ENCODE results near the gene CPB2. TPM values are rescaled to one million over a fixed set of nuclear protein-coding genes. Genes with fewer than 3 reads are reported as not detected.

Gene CPB2
- total RNA-seq, 1 donor from 2014 or later = not detected

DNA sequence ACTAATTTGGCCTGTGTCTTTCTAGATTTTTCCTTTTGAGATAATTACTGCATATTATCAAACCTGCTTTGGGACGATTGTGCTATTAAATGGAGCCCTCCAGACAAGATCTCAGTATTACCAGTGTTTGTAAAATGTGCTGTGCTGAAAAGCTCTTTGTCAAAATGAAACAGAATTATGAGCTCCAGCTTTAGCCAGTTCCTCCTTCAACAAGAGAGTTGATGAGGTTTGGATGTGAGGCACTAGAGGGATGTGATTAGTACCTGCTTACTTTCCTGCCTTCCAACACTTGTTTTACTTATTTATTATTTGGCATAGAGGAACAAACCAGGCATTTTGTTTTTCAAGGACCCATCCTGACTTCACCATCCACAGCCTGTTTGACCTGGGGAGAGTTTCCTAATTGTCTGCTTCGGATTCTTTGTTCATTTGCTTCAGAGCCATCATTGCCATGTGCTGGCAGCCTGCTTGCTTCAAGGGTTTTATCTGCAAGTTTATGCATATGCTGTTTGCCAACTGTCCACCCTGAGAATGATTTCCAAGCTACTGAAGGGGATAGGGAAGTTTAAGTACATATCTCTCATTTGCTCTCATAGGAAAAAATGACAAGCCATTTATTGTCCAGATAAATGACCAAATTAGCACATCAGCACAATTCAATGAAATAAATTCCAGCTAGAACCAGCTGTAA lies 32.9 kb upstream of the CPB2 start:
- no peaks in the 10 kb centered on the region for H3K27me3 ChIP-seq
- H3K4me1 ChIP-seq = no peaks in the 10 kb centered on the region
- no peaks in the 10 kb centered on the region for H3K36me3 ChIP-seq
- TF ChIP-seq, protein P1, sequence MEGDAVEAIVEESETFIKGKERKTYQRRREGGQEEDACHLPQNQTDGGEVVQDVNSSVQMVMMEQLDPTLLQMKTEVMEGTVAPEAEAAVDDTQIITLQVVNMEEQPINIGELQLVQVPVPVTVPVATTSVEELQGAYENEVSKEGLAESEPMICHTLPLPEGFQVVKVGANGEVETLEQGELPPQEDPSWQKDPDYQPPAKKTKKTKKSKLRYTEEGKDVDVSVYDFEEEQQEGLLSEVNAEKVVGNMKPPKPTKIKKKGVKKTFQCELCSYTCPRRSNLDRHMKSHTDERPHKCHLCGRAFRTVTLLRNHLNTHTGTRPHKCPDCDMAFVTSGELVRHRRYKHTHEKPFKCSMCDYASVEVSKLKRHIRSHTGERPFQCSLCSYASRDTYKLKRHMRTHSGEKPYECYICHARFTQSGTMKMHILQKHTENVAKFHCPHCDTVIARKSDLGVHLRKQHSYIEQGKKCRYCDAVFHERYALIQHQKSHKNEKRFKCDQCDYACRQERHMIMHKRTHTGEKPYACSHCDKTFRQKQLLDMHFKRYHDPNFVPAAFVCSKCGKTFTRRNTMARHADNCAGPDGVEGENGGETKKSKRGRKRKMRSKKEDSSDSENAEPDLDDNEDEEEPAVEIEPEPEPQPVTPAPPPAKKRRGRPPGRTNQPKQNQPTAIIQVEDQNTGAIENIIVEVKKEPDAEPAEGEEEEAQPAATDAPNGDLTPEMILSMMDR (IDR thresholded peaks at IDR 0.05) = no peak
- no peak overlapping the region for H3K27ac ChIP-seq
- intact Hi-C loops (cut with DNase I) = no loop called here
- H3K9me3 ChIP-seq = no peaks in the 10 kb centered on the region
- no peak for DNase-seq (ENCODE audit: low spot score in 2 of 2)
- H3K4me3 ChIP-seq = no peak overlapping the region

DNA sequence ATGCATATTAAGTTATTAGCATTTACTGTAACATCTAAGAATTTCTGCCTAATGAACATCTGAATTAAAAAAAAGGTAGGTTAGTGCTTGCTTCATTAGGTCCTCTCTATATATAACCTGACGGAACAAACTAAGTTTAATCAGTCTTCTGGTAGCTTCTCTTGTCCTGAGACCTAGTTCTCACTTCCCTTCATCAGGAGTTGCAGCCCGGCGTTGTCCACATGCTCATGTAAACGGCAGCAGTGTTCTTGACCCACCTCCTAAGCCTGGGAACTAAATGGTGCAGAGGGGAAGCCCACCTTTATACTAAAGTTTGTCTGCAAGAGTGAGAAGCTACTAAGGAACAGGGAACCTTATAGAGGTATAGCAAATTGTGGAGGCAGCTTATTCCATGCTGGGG lies 31.9 kb upstream of the CPB2 start:
- no peaks in the 10 kb centered on the region for H3K9me3 ChIP-seq
- no peak overlapping the region for H3K27ac ChIP-seq
- intact Hi-C loops (cut with DNase I) = no loop called here
- no peaks in the 10 kb centered on the region for H3K27me3 ChIP-seq
- no peak overlapping the region for H3K4me3 ChIP-seq
- TF ChIP-seq, protein P1 (IDR thresholded peaks at IDR 0.05) = no peak
- H3K36me3 ChIP-seq = no peaks in the 10 kb centered on the region
- no peak for DNase-seq (ENCODE audit: low spot score in 2 of 2)
- no peaks in the 10 kb centered on the region for H3K4me1 ChIP-seq

DNA sequence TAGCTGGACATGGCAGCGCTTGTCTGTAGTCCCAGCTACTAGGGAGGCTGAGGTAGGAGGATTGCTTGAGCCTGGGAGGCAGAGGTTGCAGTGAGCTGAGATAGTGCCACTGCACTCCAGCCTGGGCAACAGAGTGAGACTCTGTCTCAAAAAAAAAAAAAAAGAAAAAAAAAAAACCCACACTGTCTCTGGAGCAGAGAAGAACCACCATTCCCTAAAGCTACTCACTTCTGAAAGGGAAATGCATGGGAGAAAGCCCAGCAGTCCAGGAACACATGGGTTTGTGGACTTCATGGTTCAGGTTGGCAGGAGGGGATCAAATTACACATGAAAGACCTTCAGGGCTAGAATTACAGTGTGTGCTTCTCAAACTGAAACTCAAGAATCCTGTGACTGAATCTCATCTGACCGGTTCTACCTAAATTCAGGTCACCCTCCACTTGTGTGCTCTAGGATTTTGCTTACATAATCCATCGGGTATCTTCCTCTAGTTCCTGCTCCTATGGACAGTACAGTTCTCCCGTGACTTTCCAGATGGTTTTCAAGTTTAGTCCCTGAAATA lies 30.2 kb upstream of the CPB2 start:
- H3K27me3 ChIP-seq = no peaks in the 10 kb centered on the region
- H3K27ac ChIP-seq = no peak overlapping the region
- H3K36me3 ChIP-seq = no peaks in the 10 kb centered on the region
- DNase-seq (ENCODE audit: low spot score in 2 of 2) = no peak
- intact Hi-C loops (cut with DNase I) = no loop called here
- no peaks in the 10 kb centered on the region for H3K4me1 ChIP-seq
- TF ChIP-seq, protein P1 (IDR thresholded peaks at IDR 0.05) = no peak
- H3K4me3 ChIP-seq = no peak overlapping the region
- no peaks in the 10 kb centered on the region for H3K9me3 ChIP-seq

DNA sequence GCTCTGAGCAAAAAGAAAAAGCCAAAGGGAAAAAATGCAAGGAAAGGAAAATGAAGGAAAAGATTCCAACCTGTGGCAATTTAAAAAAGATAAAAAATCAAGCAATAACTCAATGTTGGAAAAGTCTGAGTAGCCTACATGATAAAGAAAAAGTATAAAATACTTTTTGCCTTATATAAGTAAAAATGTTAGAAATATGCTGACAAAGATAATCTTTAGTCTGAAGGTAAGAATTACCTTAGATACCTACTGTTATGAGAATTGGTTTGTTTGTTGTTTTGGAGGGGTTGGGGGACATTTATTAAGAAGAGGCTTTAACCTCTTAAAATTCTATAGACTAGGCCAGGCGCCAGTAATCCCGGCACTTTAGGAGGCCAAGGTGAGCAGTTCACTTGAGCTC lies 29.7 kb upstream of the CPB2 start:
- TF ChIP-seq, protein P1 (IDR thresholded peaks at IDR 0.05) = no peak
- Histone ChIP-seq H3K27me3 (no peaks in the 10 kb centered on the region), H3K9me3 (no peaks in the 10 kb centered on the region), H3K36me3 (no peaks in the 10 kb centered on the region), H3K4me3 (no peak overlapping the region), H3K4me1 (no peaks in the 10 kb centered on the region), H3K27ac (no peak overlapping the region)
- intact Hi-C loops (cut with DNase I) = no loop called here
- DNase-seq (ENCODE audit: low spot score in 2 of 2) = no peak

DNA sequence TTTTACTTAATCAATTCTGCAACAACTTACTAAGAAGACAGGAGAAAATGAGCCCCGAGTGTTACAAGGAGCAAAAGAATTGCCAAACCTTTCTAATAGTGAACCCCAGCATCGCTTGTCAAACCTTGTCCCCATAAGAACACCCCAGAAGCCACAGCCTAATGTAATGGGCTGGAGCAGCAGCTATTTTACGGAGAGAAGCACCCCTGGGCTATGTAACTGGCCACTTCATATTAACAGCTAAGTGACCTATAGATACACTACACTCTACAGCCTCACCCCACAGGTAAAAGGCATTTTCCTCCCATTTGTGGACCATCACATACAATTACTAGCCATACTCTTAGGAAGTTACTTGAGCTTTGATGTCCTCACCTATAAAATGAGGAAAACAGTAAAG lies 27.3 kb upstream of the CPB2 start:
- TF ChIP-seq, protein P1 (IDR thresholded peaks at IDR 0.05) = no peak
- Histone ChIP-seq H3K27ac (no peak overlapping the region), H3K4me3 (no peak overlapping the region), H3K27me3 (no peaks in the 10 kb centered on the region), H3K36me3 (no peaks in the 10 kb centered on the region), H3K4me1 (no peaks in the 10 kb centered on the region), H3K9me3 (no peaks in the 10 kb centered on the region)
- no peak for DNase-seq (ENCODE audit: low spot score in 2 of 2)
- intact Hi-C loops (cut with DNase I) = no loop called here

Data from ascending aorta (tissue), 2 donors.